Measurements from ENCODE around the gene GRAMD1A. TPM values are rescaled to one million over a fixed set of nuclear protein-coding genes. Genes with fewer than 3 reads are reported as not detected.

The GRAMD1A gene
- polyA plus RNA-seq, 1 experiment: 74.9 TPM

DNA sequence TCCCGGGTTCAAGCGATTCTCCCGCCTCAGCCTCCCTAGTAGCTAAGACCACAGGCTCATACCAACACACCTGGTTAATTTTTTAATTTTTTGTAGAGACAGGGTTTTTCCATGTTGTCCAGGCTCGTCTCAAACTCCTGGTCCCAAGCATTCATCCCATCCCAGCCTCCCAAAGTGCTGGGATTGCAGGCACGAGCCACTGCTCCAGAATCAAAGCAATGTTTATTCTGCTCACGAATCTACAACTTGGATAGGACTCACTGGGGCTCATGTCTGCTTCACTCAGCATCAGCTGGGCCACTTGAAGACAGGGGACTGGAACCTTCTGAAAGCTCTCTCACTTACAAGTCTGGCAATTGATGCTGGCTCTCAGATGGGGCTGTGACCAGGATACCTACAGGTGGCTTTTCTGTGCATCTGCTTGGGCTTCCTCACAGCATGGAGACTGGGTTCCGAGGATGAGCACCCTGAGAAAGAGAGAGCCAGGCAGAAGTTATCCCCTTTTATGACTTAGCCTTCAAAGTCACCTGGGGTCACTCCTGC lies 27.9 kb upstream of the GRAMD1A start:
- Histone ChIP-seq H3K27me3 (ENCODE audit: control insufficient read depth, insufficient read depth, low read length) (0 out of 2 replicates have a peak, but pooled peaks cover 2% of the 10 kb centered on the region), H3K4me3 (ENCODE audit: low read depth, low read length) (no peak overlapping the region), H3K36me3 (ENCODE audit: control insufficient read depth, insufficient read depth, low read length) (no peaks in the 10 kb centered on the region)
- TF ChIP-seq, protein P1, sequence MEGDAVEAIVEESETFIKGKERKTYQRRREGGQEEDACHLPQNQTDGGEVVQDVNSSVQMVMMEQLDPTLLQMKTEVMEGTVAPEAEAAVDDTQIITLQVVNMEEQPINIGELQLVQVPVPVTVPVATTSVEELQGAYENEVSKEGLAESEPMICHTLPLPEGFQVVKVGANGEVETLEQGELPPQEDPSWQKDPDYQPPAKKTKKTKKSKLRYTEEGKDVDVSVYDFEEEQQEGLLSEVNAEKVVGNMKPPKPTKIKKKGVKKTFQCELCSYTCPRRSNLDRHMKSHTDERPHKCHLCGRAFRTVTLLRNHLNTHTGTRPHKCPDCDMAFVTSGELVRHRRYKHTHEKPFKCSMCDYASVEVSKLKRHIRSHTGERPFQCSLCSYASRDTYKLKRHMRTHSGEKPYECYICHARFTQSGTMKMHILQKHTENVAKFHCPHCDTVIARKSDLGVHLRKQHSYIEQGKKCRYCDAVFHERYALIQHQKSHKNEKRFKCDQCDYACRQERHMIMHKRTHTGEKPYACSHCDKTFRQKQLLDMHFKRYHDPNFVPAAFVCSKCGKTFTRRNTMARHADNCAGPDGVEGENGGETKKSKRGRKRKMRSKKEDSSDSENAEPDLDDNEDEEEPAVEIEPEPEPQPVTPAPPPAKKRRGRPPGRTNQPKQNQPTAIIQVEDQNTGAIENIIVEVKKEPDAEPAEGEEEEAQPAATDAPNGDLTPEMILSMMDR (IDR thresholded peaks at IDR 0.05; ENCODE audit: insufficient read depth, low read depth, low read length): no peak
- ChIA-PET POLR2A (no interaction called here), CTCF (interaction anchor here (0.6 to 4.1 kb wide), 21 partner anchors 9 to 170 kb away, joined by 3 to 47 read pairs (median 4); partner anchors contain the start of genes FXYD7, GRAMD1A and ZNF792)
- DNase-seq (ENCODE audit: low read depth): no peak

- H3K4me3 ChIP-seq (ENCODE audit: low read depth, low read length): no peak overlapping the region
- 0 out of 2 replicates have a peak, but pooled peaks cover 2% of the 10 kb centered on the region for H3K27me3 ChIP-seq (ENCODE audit: control insufficient read depth, insufficient read depth, low read length)
- CTCF ChIA-PET: interaction anchor here (1.1 to 4.1 kb wide), 4 partner anchors 13 to 117 kb away, joined by 3 to 47 read pairs (median 20); partner anchors contain the start of gene ZNF792
- H3K36me3 ChIP-seq (ENCODE audit: control insufficient read depth, insufficient read depth, low read length): no peaks in the 10 kb centered on the region
- TF ChIP-seq, protein P1 (IDR thresholded peaks at IDR 0.05; ENCODE audit: insufficient read depth, low read depth, low read length): no peak
- POLR2A ChIA-PET: no interaction called here
- no peak for DNase-seq (ENCODE audit: low read depth)
These were observed 25.5 kb upstream of the GRAMD1A start for GRCh38 chr19:34974646-34975045.

DNA sequence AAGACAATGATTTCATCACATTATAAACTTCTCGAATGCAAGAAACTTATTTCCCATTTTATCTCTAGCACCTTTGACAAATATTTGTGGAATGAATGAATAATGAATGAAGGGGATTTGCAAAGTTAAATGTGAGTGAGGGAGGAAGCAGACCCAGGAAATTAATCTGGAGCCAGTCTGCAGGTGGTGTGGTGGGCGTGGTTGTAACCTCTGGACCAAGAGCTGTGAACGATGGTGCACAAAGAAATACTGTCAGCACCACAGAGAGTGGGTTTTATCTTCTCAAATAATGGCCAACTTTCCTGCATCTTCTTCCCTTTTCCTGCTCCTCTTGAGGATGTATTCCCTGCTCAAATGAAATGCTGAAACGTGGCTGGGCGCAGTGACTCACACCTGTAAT lies 25.1 kb upstream of the GRAMD1A start:
- TF ChIP-seq, protein P1 (IDR thresholded peaks at IDR 0.05; ENCODE audit: insufficient read depth, low read depth, low read length): no peak
- DNase-seq (ENCODE audit: low read depth): no peak
- no peak overlapping the region for H3K4me3 ChIP-seq (ENCODE audit: low read depth, low read length)
- ChIA-PET POLR2A (no interaction called here), CTCF (interaction anchor here (4.1 kb wide), 1 partner anchor 38 kb away, joined by 47 read pairs; no protein-coding TSS in a partner anchor)
- 0 out of 2 replicates have a peak, but pooled peaks cover 2% of the 10 kb centered on the region for H3K27me3 ChIP-seq (ENCODE audit: control insufficient read depth, insufficient read depth, low read length)
- H3K36me3 ChIP-seq (ENCODE audit: control insufficient read depth, insufficient read depth, low read length): no peaks in the 10 kb centered on the region

DNA sequence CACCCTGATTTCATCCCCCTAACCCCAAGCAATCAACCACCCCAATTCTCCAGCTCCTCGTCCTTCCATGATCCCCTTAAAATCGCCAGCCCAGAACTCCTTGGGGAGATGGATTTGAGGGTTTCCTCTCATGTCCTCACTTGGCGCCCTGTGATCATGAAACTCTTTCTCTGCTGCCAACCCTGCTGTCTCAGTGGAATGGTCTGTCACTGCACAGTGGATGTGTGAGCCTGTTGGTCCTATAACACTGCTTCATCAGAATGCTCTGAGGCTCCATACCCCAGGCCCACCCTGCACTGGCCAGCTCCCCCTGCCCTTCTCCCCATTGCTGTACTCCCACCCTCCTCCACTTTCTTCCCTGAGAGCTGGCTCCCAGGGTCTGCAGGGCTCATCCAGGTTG lies 23.5 kb upstream of the GRAMD1A start:
- Histone ChIP-seq H3K27me3 (ENCODE audit: control insufficient read depth, insufficient read depth, low read length) (0 out of 2 replicates have a peak, but pooled peaks cover 2% of the 10 kb centered on the region), H3K4me3 (ENCODE audit: low read depth, low read length) (no peak overlapping the region), H3K36me3 (ENCODE audit: control insufficient read depth, insufficient read depth, low read length) (no peaks in the 10 kb centered on the region)
- DNase-seq (ENCODE audit: low read depth): no peak
- POLR2A ChIA-PET: no interaction called here
- CTCF ChIA-PET: interaction anchor here (1.2 kb wide), 1 partner anchor 13 kb away, joined by 4 read pairs; the partner anchor contains the start of gene ZNF792
- TF ChIP-seq, protein P1 (IDR thresholded peaks at IDR 0.05; ENCODE audit: insufficient read depth, low read depth, low read length): no peak

GRCh38 chr19:34979819-34980640 lies 20.1 kb upstream of the GRAMD1A start:
- ChIA-PET CTCF (interaction anchor here (1.0 kb wide), 1 partner anchor 33 kb away, joined by 4 read pairs; no protein-coding TSS in a partner anchor), POLR2A (interaction anchor here (0.6 kb wide), 1 partner anchor 274 kb away, joined by 3 read pairs; no protein-coding TSS in a partner anchor)
- Histone ChIP-seq H3K36me3 (ENCODE audit: control insufficient read depth, insufficient read depth, low read length) (no peaks in the 10 kb centered on the region), H3K4me3 (ENCODE audit: low read depth, low read length) (no peak overlapping the region), H3K27me3 (ENCODE audit: control insufficient read depth, insufficient read depth, low read length) (no peaks in the 10 kb centered on the region)
- TF ChIP-seq, protein P1 (IDR thresholded peaks at IDR 0.05; ENCODE audit: insufficient read depth, low read depth, low read length): no peak
- DNase-seq (ENCODE audit: low read depth): no peak

Data from BJ (cell line).